Measurements from ENCODE around the gene UNK.
A peak's percentile ranks its signal among the peaks of the same experiment; 100 is the strongest.

- TF ChIP-seq EP300 (IDR thresholded peaks at IDR 0.05) (no peak), CTCF (IDR thresholded peaks at IDR 0.05) (peak in 1 of 3 experiments; percentile 12), POLR2AphosphoS5 (IDR thresholded peaks at IDR 0.05) (no peak), POLR2A (IDR thresholded peaks at IDR 0.05; ENCODE audit: low read depth) (peak; percentile 76)
These were observed 70.3 kb downstream of the UNK start for GRCh38 chr17:75854881-75855309.

All from esophagus muscularis mucosa (tissue), 4 donors.